ENCODE measurements around the gene FATE1. TPM values are rescaled to one million over a fixed set of nuclear protein-coding genes. Genes with fewer than 3 reads are reported as not detected.

The FATE1 gene
- total RNA-seq, 3 donors from 2014 or later: not detected

- intact Hi-C loops (cut with DNase I, micrococcal nuclease): no loop called here
- Histone ChIP-seq H3K4me3 (no peak overlapping the region), H3K4me1 (ENCODE audit: low read depth) (no peaks in the 10 kb centered on the region), H3K9me3 (no peaks in the 10 kb centered on the region), H3K36me3 (ENCODE audit: low read depth) (no peaks in the 10 kb centered on the region)
- no peak for TF ChIP-seq CTCF (IDR thresholded peaks at IDR 0.05)
- no peak for DNase-seq
- no peak for ATAC-seq
These were observed 20.9 kb downstream of the FATE1 start for GRCh38 chrX:151736685-151737084.

GRCh38 chrX:151737494-151737893 is 21.7 kb downstream of the FATE1 start:
- Histone ChIP-seq H3K36me3 (ENCODE audit: low read depth) (no peaks in the 10 kb centered on the region), H3K4me3 (no peak overlapping the region), H3K9me3 (no peaks in the 10 kb centered on the region), H3K4me1 (ENCODE audit: low read depth) (no peaks in the 10 kb centered on the region)
- intact Hi-C loops (cut with DNase I, micrococcal nuclease): no loop called here
- TF ChIP-seq CTCF (IDR thresholded peaks at IDR 0.05): no peak
- no peak for DNase-seq
- no peak for ATAC-seq

GRCh38 chrX:151738751-151739150 is 22.9 kb downstream of the FATE1 start:
- ATAC-seq (no peak), DNase-seq (no peak)
- no peaks in the 10 kb centered on the region for H3K36me3 ChIP-seq (ENCODE audit: low read depth)
- TF ChIP-seq CTCF (IDR thresholded peaks at IDR 0.05): no peak
- no peaks in the 10 kb centered on the region for H3K4me1 ChIP-seq (ENCODE audit: low read depth)
- no peak overlapping the region for H3K4me3 ChIP-seq
- intact Hi-C loops (cut with DNase I, micrococcal nuclease): no loop called here
- no peaks in the 10 kb centered on the region for H3K9me3 ChIP-seq

GRCh38 chrX:151741606-151742005 is 25.8 kb downstream of the FATE1 start:
- H3K36me3 ChIP-seq (ENCODE audit: low read depth): no peaks in the 10 kb centered on the region
- H3K9me3 ChIP-seq: no peaks in the 10 kb centered on the region
- TF ChIP-seq CTCF (IDR thresholded peaks at IDR 0.05): no peak
- intact Hi-C loops (cut with DNase I, micrococcal nuclease): no loop called here
- no peak overlapping the region for H3K4me3 ChIP-seq
- ATAC-seq (no peak), DNase-seq (no peak)
- H3K4me1 ChIP-seq (ENCODE audit: low read depth): no peaks in the 10 kb centered on the region

- Histone ChIP-seq H3K36me3 (ENCODE audit: low read depth) (no peaks in the 10 kb centered on the region), H3K4me1 (ENCODE audit: low read depth) (no peaks in the 10 kb centered on the region), H3K4me3 (no peak overlapping the region), H3K9me3 (no peaks in the 10 kb centered on the region)
- intact Hi-C loops (cut with DNase I, micrococcal nuclease): no loop called here
- TF ChIP-seq CTCF (IDR thresholded peaks at IDR 0.05): no peak
- DNase-seq (no peak), ATAC-seq (no peak)
These were observed 26.5 kb downstream of the FATE1 start for GRCh38 chrX:151742311-151742710.
